ENCODE results near the gene ADAM33.

DNA sequence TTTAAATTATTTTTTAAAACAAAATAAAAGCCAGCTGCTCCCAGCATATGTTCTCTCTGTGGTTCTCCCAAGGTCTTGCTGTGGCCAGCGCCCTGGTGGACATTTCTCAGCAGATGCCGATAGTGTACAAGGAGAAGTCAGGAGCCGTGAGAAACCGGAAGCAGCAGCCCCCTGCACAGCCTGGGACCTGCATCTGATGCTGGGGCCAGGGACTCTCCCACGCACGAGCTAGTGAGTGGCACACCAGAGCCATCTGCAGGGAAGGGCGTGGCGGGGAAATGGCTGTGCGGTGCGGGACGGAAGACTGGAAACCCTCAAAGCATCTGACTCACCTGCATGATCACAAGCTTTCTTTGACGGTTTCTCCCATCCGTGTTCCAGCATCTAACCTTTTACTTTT lies 35.2 kb downstream of the ADAM33 start:
- TF ChIP-seq, protein P1, sequence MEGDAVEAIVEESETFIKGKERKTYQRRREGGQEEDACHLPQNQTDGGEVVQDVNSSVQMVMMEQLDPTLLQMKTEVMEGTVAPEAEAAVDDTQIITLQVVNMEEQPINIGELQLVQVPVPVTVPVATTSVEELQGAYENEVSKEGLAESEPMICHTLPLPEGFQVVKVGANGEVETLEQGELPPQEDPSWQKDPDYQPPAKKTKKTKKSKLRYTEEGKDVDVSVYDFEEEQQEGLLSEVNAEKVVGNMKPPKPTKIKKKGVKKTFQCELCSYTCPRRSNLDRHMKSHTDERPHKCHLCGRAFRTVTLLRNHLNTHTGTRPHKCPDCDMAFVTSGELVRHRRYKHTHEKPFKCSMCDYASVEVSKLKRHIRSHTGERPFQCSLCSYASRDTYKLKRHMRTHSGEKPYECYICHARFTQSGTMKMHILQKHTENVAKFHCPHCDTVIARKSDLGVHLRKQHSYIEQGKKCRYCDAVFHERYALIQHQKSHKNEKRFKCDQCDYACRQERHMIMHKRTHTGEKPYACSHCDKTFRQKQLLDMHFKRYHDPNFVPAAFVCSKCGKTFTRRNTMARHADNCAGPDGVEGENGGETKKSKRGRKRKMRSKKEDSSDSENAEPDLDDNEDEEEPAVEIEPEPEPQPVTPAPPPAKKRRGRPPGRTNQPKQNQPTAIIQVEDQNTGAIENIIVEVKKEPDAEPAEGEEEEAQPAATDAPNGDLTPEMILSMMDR (IDR thresholded peaks at IDR 0.05) = no peak
- no peak for TF ChIP-seq POLR2A (IDR thresholded peaks at IDR 0.05)
- no peak for TF ChIP-seq EP300 (IDR thresholded peaks at IDR 0.05; ENCODE audit: low read depth)
- no peak for TF ChIP-seq POLR2AphosphoS5 (IDR thresholded peaks at IDR 0.05)

Measured in transverse colon (tissue), 4 donors.